Body of pancreas (tissue), 4 donors: ENCODE data around the gene SCN2B.

Experiments
- CTCF ChIP-seq, 7 experiments: fragments of 450-650 bp in 4 of 7; fragments of 200-600 bp in 3 of 7; sonication (generic) in 3 of 7; IDR thresholded peaks; one replicate each; pipeline ENCODE4 v1.5.1; 2016 to 2019; ENCODE audit warnings: antibody characterized with exemption in 7 of 7
- POLR2A ChIP-seq, 3 donors: fragments of 450-650 bp; IDR thresholded peaks; one replicate each; pipeline ENCODE4 v1.6.1; 2016; ENCODE audit warnings: antibody characterized with exemption in 3 of 3, mild to moderate bottlenecking in 2 of 3

- TF ChIP-seq CTCF (IDR thresholded peaks at IDR 0.05) = no peak
- no peak for TF ChIP-seq POLR2A (IDR thresholded peaks at IDR 0.05)
Observed at GRCh38 chr11:118166641-118167040, 9.8 kb downstream of the SCN2B start.
